GM21528 (cell line): ENCODE measurements around the gene INPP5K.
"Not testable (repeated sequence)": the region's sequence is repeated elsewhere in the genome, so short reads cannot be mapped to it uniquely, and the experiment has no call there.

Source experiments
- ATAC-seq: cut with Tn5 transposase; IDR thresholded peaks from one replicate; pipeline ENCODE4 v1.9.1; 2021; ENCODE audit warnings: mild to moderate bottlenecking, moderate library complexity; ENCODE audit not compliant: unreplicated experiment, low FRiP score

The INPP5K gene

DNA sequence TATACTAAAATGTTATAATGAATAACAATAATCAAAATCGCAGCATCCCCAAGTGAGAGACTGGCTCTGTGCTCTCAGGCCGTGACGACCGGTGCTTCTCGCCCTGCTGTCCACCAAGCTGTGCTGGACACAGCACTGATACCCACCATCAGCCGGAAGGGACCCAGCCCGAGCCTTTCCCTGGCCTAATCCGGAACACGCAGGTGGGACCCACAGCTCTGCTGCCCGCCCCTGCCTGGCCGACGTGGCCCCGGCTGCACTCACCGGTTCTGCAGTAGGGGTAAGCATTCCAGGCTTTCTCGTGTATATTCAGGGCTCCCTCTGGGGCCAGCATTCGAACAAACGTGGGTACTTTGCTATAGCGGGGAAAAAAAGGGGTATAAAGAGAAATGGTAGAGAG, 31.6 kb upstream of the INPP5K start:
- ATAC-seq = no peak

GRCh38 chr17:1546292-1546922, 30.0 kb upstream of the INPP5K start:
- ATAC-seq = no peak

- no peak for ATAC-seq
Observed at GRCh38 chr17:1545618-1546017, 29.2 kb upstream of the INPP5K start.

DNA sequence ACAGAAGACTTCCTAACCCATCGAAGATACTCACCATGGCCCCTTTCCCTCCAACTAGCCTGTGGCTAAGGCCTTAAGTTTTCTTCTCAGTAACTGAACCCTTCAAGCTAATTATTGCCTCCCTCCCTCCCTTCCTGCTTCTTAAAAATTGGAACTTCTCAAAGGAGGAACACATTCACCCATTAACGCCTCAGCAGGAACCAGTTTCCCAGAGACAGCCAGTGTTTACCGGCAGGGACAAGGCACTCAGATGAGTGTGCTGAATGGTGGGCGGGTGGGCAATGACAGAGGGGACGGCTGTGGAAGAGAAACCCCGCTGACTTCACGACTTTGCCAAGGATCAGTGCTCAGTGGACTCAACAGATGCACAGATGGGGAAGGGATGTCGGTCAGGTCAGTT, 25.9 kb upstream of the INPP5K start:
- no peak for ATAC-seq

- ATAC-seq = no peak
Observed at GRCh38 chr17:1541367-1541904, 25.0 kb upstream of the INPP5K start.

DNA sequence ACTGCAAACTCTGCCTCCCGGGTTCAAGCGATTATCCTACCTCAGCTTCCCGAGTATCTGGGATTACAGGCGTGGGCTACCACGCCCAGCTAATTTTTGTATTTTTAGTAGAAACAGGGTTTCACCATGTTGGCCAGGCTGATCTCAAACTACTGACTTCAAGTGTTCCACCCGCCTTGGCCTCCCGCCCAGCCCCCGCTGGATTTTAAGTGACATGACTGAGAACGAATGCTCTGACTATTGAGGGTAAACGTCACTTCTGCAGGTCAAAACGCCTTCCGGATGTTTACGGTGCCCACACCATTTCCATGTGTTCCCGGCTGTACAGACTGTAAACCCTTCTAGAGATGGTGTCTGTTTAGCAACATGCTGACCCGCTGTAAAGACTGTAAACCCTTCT, 23.4 kb upstream of the INPP5K start:
- ATAC-seq = no peak

DNA sequence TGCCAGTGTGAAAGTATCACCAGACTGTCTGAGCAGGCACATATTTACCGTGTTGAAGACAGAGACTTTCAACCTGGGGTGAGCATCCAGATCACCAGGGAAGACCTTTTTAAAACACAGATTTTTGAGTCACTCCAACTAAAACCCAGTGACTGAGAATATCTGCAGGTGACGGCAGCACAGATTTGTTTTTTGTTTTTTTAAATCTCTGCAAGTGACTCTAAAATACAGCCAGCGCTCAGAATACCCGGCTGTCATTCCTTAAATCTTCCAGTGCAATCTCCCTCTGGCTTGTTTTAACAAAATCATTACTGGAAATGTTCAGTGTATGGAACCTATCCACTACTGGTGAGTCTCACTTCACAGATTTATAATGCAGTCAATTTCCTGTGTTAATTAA, 19.3 kb upstream of the INPP5K start:
- ATAC-seq = no peak

DNA sequence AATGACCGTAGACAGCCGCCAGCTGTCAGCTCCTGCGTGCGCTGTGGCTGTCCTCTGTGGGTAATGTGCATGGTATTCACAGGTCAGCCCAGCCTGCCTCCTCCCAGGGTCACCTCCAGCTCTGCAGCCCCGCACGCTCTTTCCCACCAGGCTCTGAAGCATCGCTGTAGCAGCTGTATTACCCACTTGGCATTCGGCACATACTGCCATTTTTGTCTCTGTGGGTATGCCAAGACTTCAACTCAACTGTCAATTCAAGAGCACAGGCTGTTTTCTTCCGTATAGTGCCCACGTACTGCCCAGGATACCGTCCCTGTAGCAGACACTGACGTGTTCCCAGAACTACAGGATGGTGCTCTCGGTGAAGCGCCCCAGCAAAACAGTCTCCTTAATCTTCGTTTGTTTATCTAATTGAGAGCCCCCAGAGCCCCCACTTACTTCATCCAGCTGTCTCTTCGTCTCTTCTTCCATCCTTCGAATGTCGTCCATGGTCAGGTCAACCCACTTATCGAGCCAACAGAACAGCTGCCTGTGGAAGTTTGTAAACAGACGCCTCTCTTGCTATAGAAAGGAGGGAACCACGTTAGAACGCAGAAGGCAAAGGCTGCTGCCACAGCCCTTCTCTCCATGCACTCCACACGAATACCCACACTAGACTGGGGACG, 17.4 kb upstream of the INPP5K start:
- ATAC-seq = no peak

DNA sequence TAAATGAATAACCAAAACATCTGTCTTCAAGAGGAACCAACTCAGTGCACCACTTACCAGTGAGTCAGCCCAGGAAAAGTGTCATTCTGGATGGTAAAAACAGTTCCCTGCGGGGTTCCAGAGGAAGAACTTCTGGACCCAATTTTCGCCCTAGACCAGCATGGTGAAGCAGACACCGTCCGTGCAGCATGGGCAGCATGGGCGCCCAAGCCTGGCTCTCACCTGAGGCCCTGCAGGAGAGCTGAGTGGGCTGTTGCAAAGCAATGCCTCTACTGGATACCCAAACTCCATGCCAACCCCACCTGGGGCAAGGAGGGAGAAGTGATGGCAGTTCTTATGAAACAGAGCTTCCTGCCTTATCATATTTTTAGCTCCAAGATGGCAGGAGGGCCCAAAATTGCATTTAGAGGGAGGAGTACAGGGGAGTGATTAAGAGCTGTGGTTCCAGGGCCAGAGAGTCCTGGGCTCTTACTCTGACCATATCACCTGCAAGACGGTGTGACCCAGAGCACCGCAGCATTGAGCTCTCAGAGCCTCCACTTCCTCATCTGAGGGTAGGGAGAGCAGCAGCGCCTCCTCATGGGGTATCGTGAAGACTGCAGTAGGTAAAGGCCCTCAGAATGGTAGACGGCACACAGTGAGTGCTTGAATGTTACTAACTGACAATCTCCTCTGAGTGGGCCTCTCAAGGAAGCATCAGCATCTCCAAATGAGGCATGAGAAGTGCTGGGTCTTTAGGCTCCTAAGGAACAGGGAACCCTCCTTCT, 16.6 kb upstream of the INPP5K start:
- ATAC-seq = no peak

DNA sequence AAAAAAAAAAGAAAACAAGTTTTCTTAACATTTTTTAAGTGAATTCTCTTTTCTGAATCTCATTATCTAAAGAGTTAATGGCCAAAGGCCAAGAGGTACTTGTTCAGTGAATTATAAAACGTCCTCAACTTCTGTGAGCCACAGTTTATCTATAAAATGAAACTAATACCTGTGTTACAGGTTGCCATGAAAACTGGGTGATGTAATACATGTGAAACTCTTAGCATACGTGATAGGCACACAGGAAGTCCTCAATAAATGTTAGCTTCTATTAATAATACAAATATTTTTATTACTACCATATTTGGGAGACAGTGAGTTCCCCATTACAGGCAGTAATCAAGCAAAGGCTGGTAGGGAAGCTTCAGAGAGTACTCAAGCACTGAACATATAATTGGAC, 13.5 kb upstream of the INPP5K start:
- ATAC-seq = no peak

DNA sequence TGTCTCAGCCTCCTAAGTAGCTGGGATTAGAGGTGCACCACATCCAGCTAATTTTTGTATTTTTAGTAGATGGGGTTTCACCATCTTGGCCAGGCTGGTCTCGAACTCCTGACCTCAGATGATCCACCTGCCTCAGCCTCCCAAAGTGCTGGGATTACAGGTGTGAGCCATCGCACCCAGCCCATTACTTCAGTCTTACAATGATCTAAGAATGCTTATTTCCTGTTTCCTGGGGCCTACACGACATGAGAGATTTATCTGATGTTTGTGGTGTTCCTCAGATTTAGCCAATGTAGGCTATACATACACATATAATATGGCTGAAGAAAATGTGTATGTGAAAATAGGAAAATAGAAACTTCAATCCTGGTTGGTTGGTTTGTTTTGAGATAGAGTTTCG, 10.5 kb upstream of the INPP5K start:
- ATAC-seq = not testable (repeated sequence)

- ATAC-seq = no peak
Observed at GRCh38 chr17:1522626-1523025, 6.2 kb upstream of the INPP5K start.

DNA sequence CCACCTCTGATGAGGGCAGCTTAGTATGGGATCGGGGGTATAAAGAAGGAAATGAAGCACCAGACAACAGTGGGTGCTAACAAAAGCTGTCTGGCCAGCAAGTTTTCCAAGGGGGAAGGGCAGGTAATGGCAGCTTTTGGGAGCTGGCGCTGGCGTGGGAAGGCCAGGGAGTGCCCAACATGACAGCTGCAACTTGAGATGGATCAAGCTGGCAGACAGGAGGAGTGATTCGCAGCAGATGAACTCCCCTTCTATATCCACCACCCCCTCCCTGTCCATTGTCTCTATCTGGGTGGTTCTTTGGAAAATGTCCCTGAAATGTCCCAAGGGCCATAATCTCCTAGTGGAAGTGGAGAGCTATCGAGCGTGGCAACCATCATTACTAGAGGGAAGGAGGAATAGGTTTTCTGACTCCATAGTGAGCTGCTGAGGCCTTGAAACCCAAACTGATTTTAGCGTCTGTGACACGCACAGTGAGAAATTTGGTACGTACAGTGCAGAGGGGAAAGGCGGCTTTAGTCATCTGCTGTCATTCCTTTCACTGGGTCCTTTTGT, 4.8 kb upstream of the INPP5K start:
- ATAC-seq = no peak

- no peak for ATAC-seq
Observed at GRCh38 chr17:1519678-1520077, 3.3 kb upstream of the INPP5K start.

DNA sequence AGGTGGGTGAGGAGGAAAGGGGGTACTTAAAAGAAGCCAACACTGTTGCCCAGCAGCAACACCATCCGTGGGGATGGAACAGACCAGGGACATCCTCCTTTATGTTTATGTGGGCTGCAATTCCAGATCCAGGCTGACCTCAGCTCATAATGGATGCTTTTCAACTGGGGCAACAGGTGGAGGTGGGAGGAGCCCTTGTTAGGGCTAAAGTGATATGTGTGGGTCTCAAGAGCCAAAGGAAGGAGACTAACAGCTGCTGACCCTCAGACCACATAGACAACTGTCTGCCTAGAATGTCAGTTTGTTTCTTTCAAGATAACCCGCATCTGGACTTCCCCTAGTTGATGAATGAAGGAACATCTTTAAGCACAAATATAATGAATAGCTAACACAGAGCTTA, 2.0 kb upstream of the INPP5K start:
- ATAC-seq = no peak

DNA sequence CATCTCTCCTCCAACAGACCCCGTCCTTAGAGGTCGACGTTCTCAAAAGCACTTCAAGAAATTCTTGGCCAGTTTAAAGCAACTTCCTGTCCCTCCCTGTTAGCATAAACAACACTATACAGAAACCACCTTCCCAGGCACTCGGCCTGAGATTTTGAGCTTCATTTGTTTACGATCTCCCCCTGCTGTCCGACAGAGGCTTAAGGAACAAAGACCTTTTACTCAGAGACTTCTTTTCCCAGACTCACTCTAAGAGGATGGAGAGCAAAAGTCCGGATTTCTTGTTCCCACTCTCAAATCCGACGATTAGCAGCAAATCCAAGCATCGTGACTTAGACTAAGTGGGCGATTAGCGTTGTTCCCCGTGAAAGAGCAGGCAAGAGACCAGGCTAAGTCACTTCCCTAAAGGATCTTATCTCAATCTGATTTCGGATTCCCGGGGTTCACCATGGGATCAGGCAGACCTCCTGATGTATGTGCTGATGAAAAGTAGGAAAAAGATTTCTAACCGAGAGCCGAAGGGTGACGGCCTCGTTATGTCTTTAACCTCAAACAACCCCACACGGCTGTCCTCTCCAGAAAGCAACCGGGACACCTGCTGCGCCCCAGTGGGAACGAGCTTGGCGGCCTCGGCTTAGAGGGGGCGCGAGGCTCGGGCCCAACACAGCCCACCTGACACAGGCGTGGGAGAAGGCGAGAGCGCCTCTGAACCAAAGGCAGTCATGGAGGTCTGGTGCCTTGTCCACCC, 598 bp downstream of the INPP5K start:
- no peak for ATAC-seq

GRCh38 chr17:1512351-1512750, 4.1 kb downstream of the INPP5K start:
- no peak for ATAC-seq

DNA sequence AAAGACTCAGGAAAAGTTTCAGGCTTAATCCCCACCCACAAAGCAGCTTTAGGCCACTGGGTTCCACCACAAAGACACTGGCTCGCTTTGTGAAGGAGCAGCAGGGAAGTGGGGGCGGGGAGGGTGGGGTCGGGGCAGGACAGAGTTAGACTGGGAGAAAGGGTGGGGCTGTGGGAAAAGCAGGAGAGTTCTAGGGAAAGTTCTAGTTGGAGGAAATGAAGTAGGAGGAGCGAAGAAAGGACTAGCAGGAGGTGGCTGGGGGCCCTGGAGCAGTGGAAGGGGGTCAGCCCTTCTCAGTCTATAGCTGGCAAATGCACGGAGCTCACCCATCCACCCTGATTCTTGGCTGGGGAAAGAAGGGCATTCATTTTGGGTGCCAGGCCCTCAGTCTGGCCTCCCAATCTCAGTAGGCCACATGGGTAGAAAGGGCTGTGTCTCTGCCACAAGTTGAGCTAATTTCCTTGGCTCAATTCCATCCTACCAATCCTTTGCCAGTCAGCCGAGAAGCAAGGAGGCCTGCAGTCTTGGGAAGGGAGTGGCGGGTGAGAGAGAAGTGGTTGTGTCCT, 4.6 kb downstream of the INPP5K start:
- ATAC-seq = no peak

- no peak for ATAC-seq
Observed at GRCh38 chr17:1511290-1511689, 5.1 kb downstream of the INPP5K start.

DNA sequence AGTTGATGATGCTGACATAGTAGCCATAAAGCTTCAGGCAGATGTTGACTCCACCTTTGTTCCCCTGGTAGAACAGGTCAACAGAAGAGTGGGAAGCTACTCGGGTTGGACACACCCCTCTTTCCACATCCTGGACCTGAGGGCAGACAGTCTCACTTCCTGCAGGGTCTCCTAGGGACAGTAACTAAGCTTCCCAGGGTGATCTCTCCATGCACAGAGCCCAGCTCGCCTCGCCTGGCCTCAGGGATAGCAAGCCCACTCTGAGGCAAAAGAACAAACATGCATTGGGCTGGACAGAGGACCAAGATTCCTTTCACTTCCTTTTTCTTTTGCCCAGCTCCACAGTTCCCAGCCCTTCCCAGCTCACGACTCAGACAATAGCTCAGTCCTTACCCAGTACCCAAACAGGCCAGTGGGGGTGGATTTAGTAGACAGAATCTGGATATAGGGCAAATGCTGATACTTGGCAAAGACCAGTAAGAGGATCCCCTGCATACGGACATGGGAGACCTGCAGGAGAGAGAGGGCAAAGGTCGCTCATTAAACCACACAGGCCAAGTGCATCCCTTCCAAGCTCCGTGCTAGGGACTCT, 7.0 kb downstream of the INPP5K start:
- no peak for ATAC-seq
